Keratinocyte (primary cell): ENCODE results near the gene GRB10. TPM values are rescaled to one million over a fixed set of nuclear protein-coding genes. Genes with fewer than 3 reads are reported as not detected.
"Not testable (repeated sequence)": the region's sequence is repeated elsewhere in the genome, so short reads cannot be mapped to it uniquely, and the experiment has no call there.

Experiments used
- DNase-seq: peaks from one replicate; pipeline ENCODE4 v3.0.0-alpha.2; 2011; ENCODE audit warnings: low read depth, missing footprints, low spot score
- FAIRE-seq: peaks from 2 replicates; lab custom pipeline; 2011; peaks lifted over from hg19 to GRCh38; lab: Jason Lieb, UNC
- H2AFZ ChIP-seq: 2 replicates; pipeline ENCODE4 v1.6.0; 2012; ENCODE audit warnings: low read length, control low read depth, inconsistent platforms; ENCODE audit not compliant: control insufficient read depth
- H3K27ac ChIP-seq: 2 replicates; pipeline ENCODE4 v1.5.1; 2011; ENCODE audit warnings: low read length; ENCODE audit not compliant: control insufficient read depth, insufficient read depth
- H3K27me3 ChIP-seq: 3 replicates; pipeline ENCODE4 v1.6.0; 2011; ENCODE audit warnings: low read length; ENCODE audit not compliant: control insufficient read depth, insufficient read depth; ENCODE audit errors: extremely low read depth
- H3K36me3 ChIP-seq, 2 experiments: 2 replicates in 1 of 2; 3 replicates in 1 of 2; pipeline ENCODE4 v1.5.1; 2011; ENCODE audit warnings: low read length in 2 of 2, mild to moderate bottlenecking in 1 of 2; ENCODE audit not compliant: control insufficient read depth in 2 of 2, insufficient read depth in 2 of 2; ENCODE audit errors: extremely low read depth in 1 of 2
- H3K4me1 ChIP-seq: 3 replicates; pipeline ENCODE4 v1.5.1; 2011; ENCODE audit warnings: low read length; ENCODE audit not compliant: control insufficient read depth, insufficient read depth; ENCODE audit errors: extremely low read depth
- H3K4me2 ChIP-seq: 3 replicates; pipeline ENCODE4 v1.6.0; 2011; ENCODE audit warnings: low read depth, low read length; ENCODE audit not compliant: control insufficient read depth, insufficient read depth; ENCODE audit errors: extremely low read depth
- H3K4me3 ChIP-seq, 3 experiments: fragments of 200-600 bp in 1 of 3; sonication (generic) in 1 of 3; 2 replicates in 2 of 3; 3 replicates in 1 of 3; pipeline ENCODE4 v1.5.1; 2011 to 2016; ENCODE audit warnings: low read length in 3 of 3, mild to moderate bottlenecking in 3 of 3, control low read depth in 2 of 3, inconsistent platforms in 1 of 3, low read depth in 1 of 3, mixed read lengths in 1 of 3, mixed run types in 1 of 3, moderate library complexity in 1 of 3; ENCODE audit not compliant: control insufficient read depth in 2 of 3, insufficient read depth in 2 of 3; ENCODE audit errors: extremely low read depth in 1 of 3
- H3K79me2 ChIP-seq: 2 replicates; pipeline ENCODE4 v1.6.0; 2012; ENCODE audit warnings: low read length; ENCODE audit not compliant: control insufficient read depth, insufficient read depth
- H3K9ac ChIP-seq: 3 replicates; pipeline ENCODE4 v1.6.0; 2011; ENCODE audit warnings: low read length; ENCODE audit not compliant: control insufficient read depth, insufficient read depth; ENCODE audit errors: extremely low read depth
- H3K9me1 ChIP-seq: 3 replicates; pipeline ENCODE4 v1.6.0; 2011; ENCODE audit warnings: low read length; ENCODE audit not compliant: control insufficient read depth, insufficient read depth; ENCODE audit errors: extremely low read depth
- H3K9me3 ChIP-seq: 2 replicates; pipeline ENCODE4 v1.5.1; 2012; ENCODE audit warnings: low read depth, low read length; ENCODE audit not compliant: control insufficient read depth
- H4K20me1 ChIP-seq: 3 replicates; pipeline ENCODE4 v1.6.0; 2011; ENCODE audit warnings: low read length; ENCODE audit not compliant: control insufficient read depth, insufficient read depth; ENCODE audit errors: extremely low read depth
- EZH2 ChIP-seq: IDR thresholded peaks from one replicate; pipeline ENCODE4 v1.6.1; 2012; ENCODE audit warnings: inconsistent platforms, mild to moderate bottlenecking, low read length, moderate library complexity
- dilution Hi-C: fragments of 300-500 bp; cut with MboI; formaldehyde crosslinking; loops from one replicate; pipeline ENCODE4 v1.7.0; 2020; ENCODE audit warnings: low sequenced_read_pairs; ENCODE audit not compliant: extremely low pct_ligation_motif_present
- polyA plus RNA-seq, 5 experiments: library from polyadenylated mRNA; depleted of rRNA in 3 of 5; stranded (reverse) in 3 of 5; stranded (forward) in 1 of 5; unstranded in 1 of 5; fragments of >200 nt; gene quantifications; 1 replicate in 1 of 5; 2 replicates in 3 of 5; 3 replicates in 1 of 5; pipeline versions ENCODE4 v1.2.1 to v1.2.3, GENCODE V29; 2011 to 2012; ENCODE audit warnings: missing spikeins in 2 of 5, low read depth in 1 of 5, low replicate concordance in 1 of 5
- TF ChIP-seq, protein P1 (sequence below), 3 experiments: IDR thresholded peaks in 1 of 3; conservative IDR thresholded peaks in 1 of 3; optimal IDR thresholded peaks in 1 of 3; 2 replicates in 2 of 3; 3 replicates in 1 of 3; pipeline versions ENCODE3 to v1.5.1; 2011; ENCODE audit warnings: low read length in 3 of 3, mild to moderate bottlenecking in 3 of 3, moderate library complexity in 2 of 3, control low read depth in 1 of 3, inconsistent platforms in 1 of 3; ENCODE audit not compliant: insufficient read depth in 2 of 3; ENCODE audit errors: extremely low read depth in 1 of 3

Gene GRB10
- polyA plus RNA-seq, 1 donor (not counting 4 experiments of a cell fraction or from before 2014, with no cell fraction given) = 4.4 TPM

GRCh38 chr7:50775231-50775630 lies 7.5 kb downstream of the GRB10 start:
- Histone ChIP-seq H3K9ac (no peak overlapping the region), H3K9me1 (no peaks in the 10 kb centered on the region), H3K36me3 (no peaks in the 10 kb centered on the region), H3K9me3 (no peaks in the 10 kb centered on the region), H3K27me3 (no peaks in the 10 kb centered on the region), H2AFZ (no peak overlapping the region), H3K27ac (no peak overlapping the region), H3K4me3 (no peak overlapping the region), H3K4me2 (no peak overlapping the region), H4K20me1 (peaks cover 5% of the 10 kb centered on the region), H3K4me1 (no peaks in the 10 kb centered on the region), H3K79me2 (no peaks in the 10 kb centered on the region)
- dilution Hi-C loops = no loop called here
- no peak for FAIRE-seq
- no peak for TF ChIP-seq EZH2
- TF ChIP-seq, protein P1, sequence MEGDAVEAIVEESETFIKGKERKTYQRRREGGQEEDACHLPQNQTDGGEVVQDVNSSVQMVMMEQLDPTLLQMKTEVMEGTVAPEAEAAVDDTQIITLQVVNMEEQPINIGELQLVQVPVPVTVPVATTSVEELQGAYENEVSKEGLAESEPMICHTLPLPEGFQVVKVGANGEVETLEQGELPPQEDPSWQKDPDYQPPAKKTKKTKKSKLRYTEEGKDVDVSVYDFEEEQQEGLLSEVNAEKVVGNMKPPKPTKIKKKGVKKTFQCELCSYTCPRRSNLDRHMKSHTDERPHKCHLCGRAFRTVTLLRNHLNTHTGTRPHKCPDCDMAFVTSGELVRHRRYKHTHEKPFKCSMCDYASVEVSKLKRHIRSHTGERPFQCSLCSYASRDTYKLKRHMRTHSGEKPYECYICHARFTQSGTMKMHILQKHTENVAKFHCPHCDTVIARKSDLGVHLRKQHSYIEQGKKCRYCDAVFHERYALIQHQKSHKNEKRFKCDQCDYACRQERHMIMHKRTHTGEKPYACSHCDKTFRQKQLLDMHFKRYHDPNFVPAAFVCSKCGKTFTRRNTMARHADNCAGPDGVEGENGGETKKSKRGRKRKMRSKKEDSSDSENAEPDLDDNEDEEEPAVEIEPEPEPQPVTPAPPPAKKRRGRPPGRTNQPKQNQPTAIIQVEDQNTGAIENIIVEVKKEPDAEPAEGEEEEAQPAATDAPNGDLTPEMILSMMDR (optimal IDR thresholded peaks at IDR 0.05 in 1 of 3, IDR thresholded peaks at IDR 0.05 in 1 of 3, conservative IDR thresholded peaks at IDR 0.05 in 1 of 3; ENCODE audit: extremely low read depth in 1 of 3, insufficient read depth in 2 of 3, low read length in 3 of 3) = no peak
- DNase-seq = no peak

GRCh38 chr7:50774319-50774718 lies 8.4 kb downstream of the GRB10 start:
- Histone ChIP-seq H3K27ac (no peak overlapping the region), H3K9me1 (no peaks in the 10 kb centered on the region)

GRCh38 chr7:50773071-50773470 lies 9.6 kb downstream of the GRB10 start:
- H4K20me1 ChIP-seq, H3K79me2 ChIP-seq, H3K4me1 ChIP-seq, H3K9me3 ChIP-seq, FAIRE-seq, H2AFZ ChIP-seq, H3K9ac ChIP-seq, DNase-seq, H3K4me2 ChIP-seq, H3K27me3 ChIP-seq, H3K36me3 ChIP-seq, H3K4me3 ChIP-seq, H3K9me1 ChIP-seq, dilution Hi-C loops, H3K27ac ChIP-seq: not testable (repeated sequence)

More at GRCh38 chr7:50774319-50774718, 8.4 kb downstream of the GRB10 start:
- no peaks in the 10 kb centered on the region for H3K4me1 ChIP-seq
- H3K4me2 ChIP-seq = no peak overlapping the region
- no peak overlapping the region for H3K9ac ChIP-seq
- TF ChIP-seq, protein P1 (optimal IDR thresholded peaks at IDR 0.05 in 1 of 3, IDR thresholded peaks at IDR 0.05 in 1 of 3, conservative IDR thresholded peaks at IDR 0.05 in 1 of 3; ENCODE audit: extremely low read depth in 1 of 3, insufficient read depth in 2 of 3, low read length in 3 of 3) = no peak
- TF ChIP-seq EZH2 = no peak
- H3K36me3 ChIP-seq = no peaks in the 10 kb centered on the region
- no peak for DNase-seq
- H3K27me3 ChIP-seq = no peaks in the 10 kb centered on the region
- no peak overlapping the region for H3K4me3 ChIP-seq
- H3K9me3 ChIP-seq = no peaks in the 10 kb centered on the region
- H2AFZ ChIP-seq = no peak overlapping the region
- H3K79me2 ChIP-seq = no peaks in the 10 kb centered on the region
- dilution Hi-C loops = no loop called here
- FAIRE-seq = no peak
- H4K20me1 ChIP-seq = peaks cover 5% of the 10 kb centered on the region
